ENCODE data around the gene LIMK1.
A peak's percentile ranks its signal among the peaks of the same experiment; 100 is the strongest.
"Not testable (repeated sequence)": the region's sequence is repeated elsewhere in the genome, so short reads cannot be mapped to it uniquely, and the experiment has no call there.

Gene LIMK1

GRCh38 chr7:74083117-74083876 lies at the start of gene LIMK1:
Gene LIMK1 (plus strand): TSS chr7:74083804. CDS start chr7:74083991, 187 bp downstream.
- peak; percentile 74 for DNase-seq

DNA sequence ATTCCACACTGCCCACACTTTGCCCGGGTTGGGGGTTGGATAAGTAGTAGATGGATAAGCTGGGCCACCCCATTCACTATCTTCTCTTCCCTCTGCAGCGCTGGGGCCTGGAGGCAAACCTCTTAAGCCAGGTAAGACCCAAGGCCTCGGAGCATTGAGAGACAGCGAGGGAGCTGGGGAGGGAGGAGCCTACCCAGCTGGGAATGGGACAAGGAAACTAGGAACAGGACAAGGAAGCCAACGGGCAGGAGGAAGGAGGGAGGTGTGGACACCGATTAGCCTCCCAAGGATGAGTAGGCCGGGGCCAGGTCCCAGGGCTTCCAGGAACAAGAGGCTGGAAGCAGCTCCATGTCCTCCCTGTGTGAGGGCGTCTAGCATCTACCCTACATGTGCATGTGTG lies 46.0 kb upstream of the LIMK1 start:
- DNase-seq: no peak

DNA sequence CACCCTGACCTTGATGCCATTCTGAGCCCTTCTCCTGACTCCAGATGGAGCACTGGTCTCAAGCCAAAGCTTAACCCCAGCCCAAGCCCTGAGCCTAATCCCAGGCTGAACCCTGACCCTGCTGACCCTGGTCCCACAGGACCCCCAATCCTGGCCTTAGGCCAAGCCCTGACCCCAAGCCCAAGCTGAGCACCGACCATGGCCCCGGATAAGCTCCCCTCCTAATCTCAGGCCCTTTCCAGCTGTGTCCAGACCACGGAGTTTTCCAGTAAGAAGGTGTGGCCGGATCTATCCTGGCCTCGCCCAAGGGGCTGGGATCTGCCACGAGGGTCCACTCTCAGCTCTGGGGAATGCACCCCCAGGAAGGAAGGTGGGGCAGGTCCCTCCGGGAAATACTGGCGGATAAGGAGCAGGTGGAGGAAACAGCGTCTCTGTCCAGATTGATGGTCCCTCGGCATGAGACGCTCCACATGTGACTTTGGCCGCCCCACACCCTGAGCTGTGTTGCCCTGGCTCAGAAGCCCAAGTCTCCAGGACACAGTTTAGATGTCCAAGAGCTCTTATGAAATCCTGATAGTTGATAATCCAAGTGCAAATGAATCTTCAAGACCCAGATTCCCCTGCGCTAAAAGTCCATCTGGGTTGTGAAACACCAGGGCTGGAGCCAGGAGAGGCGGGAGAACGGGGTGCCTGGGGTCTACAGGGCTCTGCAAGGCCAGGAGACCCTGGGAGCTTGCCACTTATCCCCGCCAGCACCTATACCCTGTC lies 45.2 kb upstream of the LIMK1 start:
- DNase-seq: no peak

DNA sequence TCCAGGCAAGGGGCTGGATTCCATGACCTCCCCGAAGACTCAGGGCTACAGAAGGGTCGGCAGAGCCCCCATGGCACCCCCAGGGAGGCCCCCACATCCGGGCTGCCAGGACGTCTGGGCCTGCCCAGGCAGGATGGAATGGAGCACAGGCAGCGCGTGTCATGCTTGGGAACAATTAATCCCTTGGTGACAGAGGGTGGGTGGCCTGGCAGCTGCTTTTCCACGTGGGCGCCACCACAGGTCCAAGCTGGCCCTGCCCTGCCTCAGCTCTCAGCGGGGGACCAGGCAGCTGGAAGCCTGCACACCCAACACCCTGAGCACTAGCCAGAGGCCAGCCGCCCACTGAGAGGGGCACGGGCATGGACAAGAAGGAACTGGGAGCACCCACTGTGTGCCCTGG lies 44.3 kb upstream of the LIMK1 start:
- peak; percentile 53 for DNase-seq

GRCh38 chr7:74040101-74040790 lies 43.4 kb upstream of the LIMK1 start:
- DNase-seq: no peak

DNA sequence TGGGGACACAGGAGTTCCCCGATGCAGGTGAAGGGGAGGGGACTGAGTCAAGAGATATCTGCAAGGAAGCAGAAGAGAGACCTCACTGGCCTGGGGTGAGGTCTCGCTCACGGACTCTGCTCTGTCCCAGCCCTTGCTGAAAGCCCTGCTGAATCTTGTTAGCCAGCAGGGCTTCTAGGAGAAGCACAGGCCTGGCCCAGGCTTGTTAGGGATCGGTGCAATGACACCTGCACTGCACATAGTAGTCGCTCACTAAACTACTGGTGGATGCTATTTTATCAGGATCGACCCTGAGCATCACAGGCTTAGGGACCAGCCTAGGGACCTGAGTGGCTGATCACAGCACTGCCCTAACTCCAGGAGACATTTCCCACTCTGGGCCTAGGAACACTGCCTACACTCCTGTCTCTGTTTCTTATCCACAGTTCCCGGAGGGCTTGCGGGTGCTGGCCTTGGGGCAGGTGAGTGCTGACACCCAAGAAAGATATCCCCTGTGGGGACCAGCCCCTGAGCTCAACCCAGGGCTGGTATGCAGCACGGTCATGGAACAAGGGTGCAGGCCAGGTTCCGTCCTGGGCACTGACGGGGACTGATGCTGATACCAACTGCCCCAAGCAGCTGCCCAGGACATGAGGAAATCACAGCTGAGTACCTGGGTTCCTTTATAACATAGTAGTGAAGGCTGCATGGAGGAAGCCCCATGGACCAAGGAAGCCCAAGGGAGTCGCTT lies 42.6 kb upstream of the LIMK1 start:
- DNase-seq: no peak

DNA sequence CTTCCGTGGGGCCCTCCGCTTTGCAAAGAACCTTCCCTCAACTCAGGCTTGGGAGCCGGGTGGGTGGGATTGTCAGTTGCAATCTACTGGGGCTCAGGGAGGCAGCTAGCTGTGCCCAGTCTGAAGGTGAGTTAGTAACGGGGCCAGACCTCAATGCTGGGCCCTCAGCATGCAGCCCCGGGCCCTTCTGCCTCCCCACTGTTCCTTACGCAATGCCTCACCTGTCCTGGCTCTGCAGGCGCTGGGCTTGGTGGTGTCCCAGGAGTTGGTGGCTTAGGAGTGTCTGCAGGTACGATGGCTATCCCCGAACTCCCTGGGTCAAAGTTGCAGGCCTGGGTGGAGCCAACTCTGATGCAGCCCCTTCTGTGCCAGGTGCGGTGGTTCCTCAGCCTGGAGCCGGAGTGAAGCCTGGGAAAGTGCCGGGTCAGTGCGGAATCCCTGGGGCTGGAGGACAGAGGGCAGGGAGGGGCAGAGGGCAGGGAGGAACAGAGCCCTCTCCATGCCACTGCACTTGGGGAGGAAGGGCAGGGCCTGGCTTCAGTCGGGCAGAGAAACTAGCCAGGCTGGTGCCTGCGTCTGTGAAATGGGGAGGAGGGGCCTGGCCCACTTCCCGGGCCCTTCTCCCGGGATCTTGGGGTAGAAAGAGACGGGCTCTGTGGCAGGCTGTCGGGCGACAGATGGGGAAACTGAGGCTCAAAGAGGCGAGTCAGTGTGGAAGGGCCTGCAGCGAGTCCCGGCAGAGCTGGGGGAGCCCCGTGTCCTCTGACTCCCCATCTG lies 40.7 kb upstream of the LIMK1 start:
- no peak for DNase-seq

- DNase-seq: no peak
These were observed 40.1 kb upstream of the LIMK1 start for GRCh38 chr7:74043523-74043951.

- DNase-seq: no peak
These were observed 38.9 kb upstream of the LIMK1 start for GRCh38 chr7:74044366-74045350.

DNA sequence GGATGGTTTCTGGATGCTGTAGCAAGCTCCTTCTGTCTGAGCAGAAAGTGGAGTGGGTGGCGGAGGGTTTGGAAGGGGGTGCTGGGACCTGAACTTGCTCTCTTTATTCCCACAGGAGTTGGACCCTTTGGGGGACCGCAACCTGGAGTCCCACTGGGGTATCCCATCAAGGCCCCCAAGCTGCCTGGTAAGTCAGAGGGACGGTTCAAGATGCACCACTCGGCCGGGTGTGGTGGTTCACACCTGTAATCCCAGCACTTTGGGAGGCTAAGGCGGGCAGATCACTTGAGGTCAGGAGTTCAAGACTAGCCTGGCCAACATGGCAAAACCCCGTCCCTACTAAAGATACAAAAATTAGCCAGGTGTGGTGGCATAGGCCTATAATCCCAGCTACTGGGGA lies 37.0 kb upstream of the LIMK1 start:
- not testable (repeated sequence) for DNase-seq

GRCh38 chr7:74047804-74048380 lies 35.7 kb upstream of the LIMK1 start:
- DNase-seq: no peak

DNA sequence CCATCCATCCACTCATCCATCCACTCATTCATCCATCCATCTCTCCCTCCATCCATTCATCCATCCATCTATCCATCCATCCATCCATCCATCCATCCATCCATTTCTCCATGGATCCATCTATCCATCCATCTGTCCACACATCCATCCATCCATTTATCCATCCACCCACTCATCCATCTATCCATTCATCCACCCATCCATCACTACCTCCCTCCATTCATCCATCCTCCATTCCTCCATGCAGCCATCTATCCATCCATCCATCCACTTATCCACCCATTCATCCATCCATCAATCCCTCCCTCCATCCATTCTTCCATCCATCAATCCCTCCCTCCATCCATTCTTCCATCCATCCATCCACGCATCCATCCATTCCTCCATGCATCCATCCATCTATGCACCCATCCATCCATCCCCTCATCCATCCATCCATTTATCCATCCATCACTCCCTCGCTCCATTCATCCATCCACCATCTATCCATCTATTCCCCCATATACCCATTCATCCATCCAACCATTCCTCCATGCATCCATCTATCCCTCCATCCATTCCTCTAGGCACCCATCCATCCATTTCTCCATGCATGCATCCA lies 34.5 kb upstream of the LIMK1 start:
- no peak for DNase-seq

GRCh38 chr7:74049997-74050798 lies 33.4 kb upstream of the LIMK1 start:
- no peak for DNase-seq

DNA sequence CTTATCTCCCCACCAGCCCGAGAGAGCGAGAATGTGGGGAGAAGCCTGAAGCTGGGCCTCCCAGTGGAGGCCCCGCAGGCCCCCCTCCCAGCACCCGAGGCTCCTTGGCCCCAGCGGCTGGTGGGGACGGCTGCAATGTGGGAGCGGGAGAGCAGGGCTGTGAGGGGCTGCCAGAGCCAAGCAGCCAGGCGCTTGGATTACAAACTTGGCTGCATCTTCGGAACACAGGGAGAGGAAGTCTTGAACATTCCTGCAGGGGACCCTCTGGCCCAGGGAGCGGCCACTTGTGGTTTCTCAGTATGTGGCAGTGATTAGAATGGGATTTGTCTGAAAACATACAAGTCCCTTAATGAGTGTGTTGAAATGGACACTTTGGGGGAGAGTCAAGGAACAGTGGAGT lies 32.4 kb upstream of the LIMK1 start:
- no peak for DNase-seq

- DNase-seq: no peak
These were observed 31.8 kb upstream of the LIMK1 start for GRCh38 chr7:74051629-74052410.

GRCh38 chr7:74052628-74053027 lies 31.0 kb upstream of the LIMK1 start:
- DNase-seq: no peak

GRCh38 chr7:74053589-74054186 lies 29.9 kb upstream of the LIMK1 start:
- DNase-seq: no peak

Data from NCI-H1694 treated with DMSO at 0.1 percent for 48 hours (cell line).